Kidney (tissue), 14 donors: ENCODE results near the gene MAML3. TPM values are rescaled to one million over a fixed set of nuclear protein-coding genes. Genes with fewer than 3 reads are reported as not detected.

Experiments used
- DNase-seq, 5 donors: peaks; one replicate each; pipeline ENCODE4 v3.0.0-alpha.2; 2013 to 2020
- FAIRE-seq: peaks from 2 replicates; lab custom pipeline; 2012; peaks lifted over from hg19 to GRCh38; lab: Jason Lieb, UNC
- H3K27ac ChIP-seq, 2 donors: one replicate each; pipeline ENCODE4 v1.7.0; 2013; ENCODE audit warnings: low read depth in 2 of 2, low read length in 2 of 2, inconsistent platforms in 1 of 2
- H3K27me3 ChIP-seq: one replicate; pipeline ENCODE4 v1.7.1; 2013; ENCODE audit warnings: low read length, inconsistent platforms; ENCODE audit not compliant: control insufficient read depth, insufficient read depth
- H3K36me3 ChIP-seq, 3 donors: one replicate each; pipeline versions ENCODE4 v1.7.0 to v1.7.1; 2013; ENCODE audit warnings: low read length in 3 of 3, control low read depth in 1 of 3, inconsistent platforms in 1 of 3; ENCODE audit not compliant: insufficient read depth in 3 of 3, control insufficient read depth in 2 of 3
- H3K4me1 ChIP-seq, 3 donors: one replicate each; pipeline versions ENCODE4 v1.7.0 to v1.7.1; 2013; ENCODE audit warnings: low read length in 3 of 3, inconsistent platforms in 1 of 3, low read depth in 1 of 3; ENCODE audit not compliant: control insufficient read depth in 2 of 3, insufficient read depth in 2 of 3
- H3K4me3 ChIP-seq, 3 donors: one replicate each; pipeline versions ENCODE4 v1.7.0 to v1.8.1; 2013; ENCODE audit warnings: low read length in 3 of 3, control low read depth in 1 of 3, inconsistent platforms in 1 of 3
- H3K9ac ChIP-seq, 3 donors: one replicate each; pipeline versions ENCODE4 v1.7.0 to v1.7.1; 2013; ENCODE audit warnings: low read length in 3 of 3, control low read depth in 1 of 3, inconsistent platforms in 1 of 3
- H3K9me3 ChIP-seq, 3 donors: one replicate each; pipeline versions ENCODE4 v1.7.0 to v1.7.1; 2013; ENCODE audit warnings: low read length in 3 of 3, control low read depth in 1 of 3, inconsistent platforms in 1 of 3; ENCODE audit not compliant: control insufficient read depth in 2 of 3, insufficient read depth in 1 of 3
- CTCF ChIP-seq: IDR thresholded peaks from 3 replicates; pipeline ENCODE4 v1.5.1; 2012; ENCODE audit warnings: mild to moderate bottlenecking, moderate library complexity, borderline replicate concordance; ENCODE audit not compliant: insufficient read depth; ENCODE audit errors: extremely low read depth
- intact Hi-C: fragments of 100-400 bp; cut with DNase I; formaldehyde crosslinking; loops from one replicate; pipeline ENCODE4 v1.11.1; 2022
- polyA plus RNA-seq: library from polyadenylated mRNA; stranded (reverse); fragments of 350-450 nt; fragmentation: Illumina TruSeq; extraction: RNeasy Lipid Tissue Mini Kit (QIAGEN cat#74804); gene quantifications from one replicate; pipeline ENCODE4 v1.2.3, GENCODE V29; 2014; ENCODE audit warnings: low read depth, low replicate concordance; ENCODE audit not compliant: insufficient read depth
- total RNA-seq: library from RNA; stranded (reverse); fragmentation: NEBNext Ultra II Directional; extraction: Animal tissue kit (Norgen Biotek cat#: 25700); gene quantifications from one replicate; pipeline ENCODE4 v1.2.1, GENCODE V29; 2021
- donor health status: control.
- donor health status: control.
- donor health status: control.
- donor health status: control.
- donor health status: control.
- donor health status: DM: yes; HTN: yes; CAD: no.
- donor health status: Normal renal cell carcinoma (clear cell type).

The MAML3 gene
- total and polyA plus RNA-seq, 2 donors from 2014 or later: 1.4 to 10.4 TPM

GRCh38 chr4:139859876-139860275, 294.1 kb downstream of the MAML3 start:
- no peak overlapping the region for H3K9ac ChIP-seq
- no peaks in the 10 kb centered on the region for H3K27me3 ChIP-seq
- H3K9me3 ChIP-seq: no peaks in the 10 kb centered on the region
- no peak overlapping the region for H3K4me3 ChIP-seq
- intact Hi-C loops: no loop called here
- no peaks in the 10 kb centered on the region for H3K36me3 ChIP-seq
- peaks cover 0 to 2% (median 0%) of the 10 kb centered on the region in 3 donors for H3K4me1 ChIP-seq
- DNase-seq: no peak
- FAIRE-seq: no peak
- TF ChIP-seq CTCF: no peak
- H3K27ac ChIP-seq: no peak overlapping the region

- H3K9ac ChIP-seq: no peak overlapping the region
- no peak overlapping the region for H3K4me3 ChIP-seq
- no peak for FAIRE-seq
- peaks cover 0 to 2% (median 0%) of the 10 kb centered on the region in 3 donors for H3K4me1 ChIP-seq
- intact Hi-C loops: no loop called here
- DNase-seq: peak in 1 of 5 donors; percentile 43
- no peaks in the 10 kb centered on the region for H3K27me3 ChIP-seq
- H3K9me3 ChIP-seq: no peaks in the 10 kb centered on the region
- no peak for TF ChIP-seq CTCF
- H3K36me3 ChIP-seq: no peaks in the 10 kb centered on the region
- H3K27ac ChIP-seq: no peak overlapping the region
Measured at GRCh38 chr4:139858436-139859205, 295.4 kb downstream of the MAML3 start.

GRCh38 chr4:139857977-139858376, 296.0 kb downstream of the MAML3 start:
- Histone ChIP-seq H3K27me3 (no peaks in the 10 kb centered on the region), H3K9ac (no peak overlapping the region), H3K4me1 (peaks cover 0 to 2% (median 0%) of the 10 kb centered on the region in 3 donors), H3K27ac (no peak overlapping the region), H3K4me3 (no peak overlapping the region), H3K9me3 (no peaks in the 10 kb centered on the region), H3K36me3 (no peaks in the 10 kb centered on the region)
- DNase-seq (no peak), FAIRE-seq (no peak)
- no peak for TF ChIP-seq CTCF
- intact Hi-C loops: no loop called here
